ENCODE results near the gene HAGH.

DNA sequence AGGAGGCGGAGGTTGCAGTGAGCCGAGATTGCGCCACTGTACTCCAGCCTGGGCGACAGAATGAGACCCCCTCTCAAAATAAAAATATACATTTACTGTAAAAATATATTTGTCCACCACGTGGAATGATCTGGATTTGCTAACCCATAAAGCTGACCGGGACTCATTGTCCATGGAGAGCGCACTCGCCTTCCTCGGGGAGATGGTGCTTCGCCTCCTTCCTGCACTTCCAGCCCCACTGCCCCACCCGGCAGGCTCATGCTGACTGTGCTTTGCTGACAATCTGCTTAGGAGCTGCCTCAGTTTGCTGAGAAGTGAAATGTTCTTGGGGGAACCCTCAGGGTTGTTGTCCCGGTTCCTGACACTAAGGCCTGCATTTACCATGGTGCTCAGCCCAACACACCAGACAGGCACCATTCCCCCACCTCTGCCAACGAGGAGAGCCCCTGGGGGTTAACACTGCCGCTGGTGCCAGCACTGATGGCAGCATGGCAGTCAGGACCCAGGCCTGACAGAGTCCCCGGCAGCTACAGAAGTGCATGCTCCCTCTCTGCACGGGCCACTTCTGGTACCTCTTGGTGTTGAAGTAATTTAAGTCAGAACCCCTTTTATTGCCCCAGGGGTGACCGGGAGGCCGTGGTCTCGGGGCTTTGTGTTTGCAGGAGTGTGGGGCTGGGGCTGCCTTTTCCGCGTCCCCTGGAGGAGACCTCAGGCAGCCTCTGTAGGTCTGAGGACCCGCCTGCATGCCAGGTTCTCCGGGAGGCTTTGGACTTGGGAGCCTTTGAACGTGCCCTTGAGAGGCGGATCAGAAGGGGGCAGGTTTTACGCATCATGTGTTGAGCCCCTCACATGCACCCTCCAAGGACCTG is 41.4 kb downstream of the HAGH start:
- no peak for TF ChIP-seq POLR2A (IDR thresholded peaks at IDR 0.05; ENCODE audit: low read depth, low read length)
- TF ChIP-seq POLR2AphosphoS5 (IDR thresholded peaks at IDR 0.05; ENCODE audit: low read depth, low read length): no peak
- TF ChIP-seq TAF1 (IDR thresholded peaks at IDR 0.05; ENCODE audit: borderline replicate concordance, low read depth, low read length): no peak
